NCI-H82 treated with DMSO at 0.1 percent for 48 hours (cell line): Measurements from ENCODE around the gene MVB12B.
"Not testable (repeated sequence)": the region's sequence is repeated elsewhere in the genome, so short reads cannot be mapped to it uniquely, and the experiment has no call there.

ENCODE experiments used
- DNase-seq: peaks from one replicate; lab custom pipeline; 2025; ENCODE audit not compliant: unreplicated experiment; lab: John Stamatoyannopoulos, UW

The MVB12B gene

GRCh38 chr9:126326228-126327005, at the start of gene MVB12B:
MVB12B (plus strand) TSS chr9:126326829; CDS start chr9:126326930, 101 bp downstream.
- DNase-seq = no peak

GRCh38 chr9:126283799-126284465, 42.7 kb upstream of the MVB12B start:
- no peak for DNase-seq

GRCh38 chr9:126285652-126286051, 41.0 kb upstream of the MVB12B start:
- not testable (repeated sequence) for DNase-seq

GRCh38 chr9:126287166-126287866, 39.3 kb upstream of the MVB12B start:
- no peak for DNase-seq

GRCh38 chr9:126290871-126291270, 35.8 kb upstream of the MVB12B start:
- no peak for DNase-seq

GRCh38 chr9:126291925-126292324, 34.7 kb upstream of the MVB12B start:
- DNase-seq = no peak

- no peak for DNase-seq
Measured at GRCh38 chr9:126292736-126293521, 33.7 kb upstream of the MVB12B start.

GRCh38 chr9:126293522-126293889, 33.1 kb upstream of the MVB12B start:
- no peak for DNase-seq

GRCh38 chr9:126294331-126295081, 32.1 kb upstream of the MVB12B start:
- DNase-seq = no peak

GRCh38 chr9:126295082-126295477, 31.5 kb upstream of the MVB12B start:
- DNase-seq = no peak

GRCh38 chr9:126295516-126295915, 31.1 kb upstream of the MVB12B start:
- DNase-seq = no peak

- no peak for DNase-seq
Measured at GRCh38 chr9:126295936-126296600, 30.6 kb upstream of the MVB12B start.

GRCh38 chr9:126296687-126297086, 29.9 kb upstream of the MVB12B start:
- DNase-seq = no peak

GRCh38 chr9:126297661-126298060, 29.0 kb upstream of the MVB12B start:
- no peak for DNase-seq

GRCh38 chr9:126298063-126298801, 28.4 kb upstream of the MVB12B start:
- no peak for DNase-seq

- DNase-seq = no peak
Measured at GRCh38 chr9:126299706-126300276, 26.8 kb upstream of the MVB12B start.

GRCh38 chr9:126301196-126301595, 25.4 kb upstream of the MVB12B start:
- DNase-seq = no peak

GRCh38 chr9:126301985-126302603, 24.5 kb upstream of the MVB12B start:
- peak; percentile 58 for DNase-seq
